ENCODE measurements around the gene ACAD10.
"Not testable (repeated sequence)": the region's sequence is repeated elsewhere in the genome, so short reads cannot be mapped to it uniquely, and the experiment has no call there.

The ACAD10 gene

GRCh38 chr12:111748151-111748672 is 62.4 kb downstream of the ACAD10 start:
- DNase-seq (ENCODE audit: extremely low read depth in 1 of 2, low read depth in 1 of 2) = no peak

GRCh38 chr12:111748867-111749266 is 63.0 kb downstream of the ACAD10 start:
- no peak for DNase-seq (ENCODE audit: extremely low read depth in 1 of 2, low read depth in 1 of 2)

GRCh38 chr12:111749391-111749790 is 63.5 kb downstream of the ACAD10 start:
- DNase-seq (ENCODE audit: extremely low read depth in 1 of 2, low read depth in 1 of 2) = no peak

- no peak for DNase-seq (ENCODE audit: extremely low read depth in 1 of 2, low read depth in 1 of 2)
These were observed 67.5 kb downstream of the ACAD10 start for GRCh38 chr12:111753144-111753881.

GRCh38 chr12:111754671-111755070 is 68.8 kb downstream of the ACAD10 start:
- no peak for DNase-seq (ENCODE audit: extremely low read depth in 1 of 2, low read depth in 1 of 2)

- DNase-seq (ENCODE audit: extremely low read depth in 1 of 2, low read depth in 1 of 2) = no peak
These were observed 70.3 kb downstream of the ACAD10 start for GRCh38 chr12:111756196-111756595.

- DNase-seq (ENCODE audit: extremely low read depth in 1 of 2, low read depth in 1 of 2) = no peak
These were observed 70.8 kb downstream of the ACAD10 start for GRCh38 chr12:111756681-111757080.

GRCh38 chr12:111757361-111758119 is 71.7 kb downstream of the ACAD10 start:
- DNase-seq (ENCODE audit: extremely low read depth in 1 of 2, low read depth in 1 of 2) = no peak

GRCh38 chr12:111758120-111758561 is 72.3 kb downstream of the ACAD10 start:
- DNase-seq (ENCODE audit: extremely low read depth in 1 of 2, low read depth in 1 of 2) = no peak

- DNase-seq (ENCODE audit: extremely low read depth in 1 of 2, low read depth in 1 of 2) = no peak
These were observed 73.4 kb downstream of the ACAD10 start for GRCh38 chr12:111759271-111759670.

- DNase-seq (ENCODE audit: extremely low read depth in 1 of 2, low read depth in 1 of 2) = no peak
These were observed 74.1 kb downstream of the ACAD10 start for GRCh38 chr12:111759991-111760390.

GRCh38 chr12:111761099-111761498 is 75.2 kb downstream of the ACAD10 start:
- DNase-seq (ENCODE audit: extremely low read depth in 1 of 2, low read depth in 1 of 2) = no peak

GRCh38 chr12:111761706-111762105 is 75.9 kb downstream of the ACAD10 start:
- no peak for DNase-seq (ENCODE audit: extremely low read depth in 1 of 2, low read depth in 1 of 2)

GRCh38 chr12:111763552-111763951 is 77.7 kb downstream of the ACAD10 start:
- not testable (repeated sequence) for DNase-seq (ENCODE audit: extremely low read depth in 1 of 2, low read depth in 1 of 2)

- DNase-seq (ENCODE audit: extremely low read depth in 1 of 2, low read depth in 1 of 2) = no peak
These were observed 78.4 kb downstream of the ACAD10 start for GRCh38 chr12:111764120-111764821.

- DNase-seq (ENCODE audit: extremely low read depth in 1 of 2, low read depth in 1 of 2) = peak in 1 of 2 donors; percentile 15
These were observed 80.9 kb downstream of the ACAD10 start, which contains the start of gene ALDH2 for GRCh38 chr12:111766608-111767361. TSS of gene ALDH2 (plus strand) at chr12:111766933. CDS start at chr12:111766983, 50 bp downstream.

GRCh38 chr12:111767362-111768158 is 81.7 kb downstream of the ACAD10 start:
- no peak for DNase-seq (ENCODE audit: extremely low read depth in 1 of 2, low read depth in 1 of 2)

- no peak for DNase-seq (ENCODE audit: extremely low read depth in 1 of 2, low read depth in 1 of 2)
These were observed 82.5 kb downstream of the ACAD10 start for GRCh38 chr12:111768159-111768895.

- DNase-seq (ENCODE audit: extremely low read depth in 1 of 2, low read depth in 1 of 2) = no peak
These were observed 83.7 kb downstream of the ACAD10 start for GRCh38 chr12:111769599-111769998.
